K562 treated with DMSO at 1 percent for 24 hours (cell line): ENCODE results near the gene MRS2. TPM values are rescaled to one million over a fixed set of nuclear protein-coding genes. Genes with fewer than 3 reads are reported as not detected.

Source experiments
- total RNA-seq: library from RNA; unstranded; fragments of 300-600 nt; gene quantifications from 2 replicates; pipeline ENCODE4 v1.2.3, GENCODE V29; 2022; ENCODE audit warnings: low read depth; ENCODE audit not compliant: insufficient read depth

MRS2 gene
- total RNA-seq: 26.9 and 27.2 TPM in 2 replicates

GRCh38 chr6:24402697-24403500, at the start of gene MRS2:
TSS of gene MRS2 (plus strand) at chr6:24402936. CDS start at chr6:24403047, 111 bp downstream.

GRCh38 chr6:24357336-24358218, 45.2 kb upstream of the MRS2 start, which contains the start of gene DCDC2:
TSS of gene DCDC2 (minus strand) at chr6:24358059. CDS start at chr6:24357750, 309 bp downstream.

Other genes starting within 250 kb of the MRS2 start
- gene DCDC2, start 44.9 kb upstream of the MRS2 start, total RNA-seq: not detected in 2 replicates
- 0.64 and 1.1 TPM in 2 replicates for gene GPLD1, start 86.6 kb downstream of the MRS2 start, total RNA-seq
- gene ALDH5A1, start 92.0 kb downstream of the MRS2 start, total RNA-seq: 9.1 and 10.9 TPM in 2 replicates
- gene KIAA0319, start 243.3 kb downstream of the MRS2 start, total RNA-seq: 0.03 TPM in 1 of 2 replicates, not detected in the other